Sigmoid colon (tissue), 4 donors: ENCODE results near the gene KLF11.

Experiments
- POLR2A ChIP-seq, 2 donors: fragments of 450-650 bp; IDR thresholded peaks; one replicate each; pipeline ENCODE4 v1.6.1; 2016; ENCODE audit warnings: antibody characterized with exemption in 2 of 2, mild to moderate bottlenecking in 2 of 2, moderate library complexity in 2 of 2
- POLR2AphosphoS5 ChIP-seq, 4 donors: sonication (generic); formaldehyde crosslinking; IDR thresholded peaks; one replicate each; pipeline ENCODE4 v1.6.1; 2017; ENCODE audit warnings: antibody characterized with exemption in 4 of 4
- TF ChIP-seq, protein P1 (sequence below), 4 experiments: fragments of 450-650 bp in 3 of 4; fragments of 200-600 bp in 1 of 4; IDR thresholded peaks; one replicate each; pipeline ENCODE4 v1.5.1; 2016 to 2019; ENCODE audit warnings: antibody characterized with exemption in 4 of 4, mild to moderate bottlenecking in 3 of 4, moderate library complexity in 2 of 4

GRCh38 chr2:10001586-10001985 is 41.8 kb upstream of the KLF11 start:
- no peak for TF ChIP-seq POLR2A (IDR thresholded peaks at IDR 0.05)
- TF ChIP-seq, protein P1, sequence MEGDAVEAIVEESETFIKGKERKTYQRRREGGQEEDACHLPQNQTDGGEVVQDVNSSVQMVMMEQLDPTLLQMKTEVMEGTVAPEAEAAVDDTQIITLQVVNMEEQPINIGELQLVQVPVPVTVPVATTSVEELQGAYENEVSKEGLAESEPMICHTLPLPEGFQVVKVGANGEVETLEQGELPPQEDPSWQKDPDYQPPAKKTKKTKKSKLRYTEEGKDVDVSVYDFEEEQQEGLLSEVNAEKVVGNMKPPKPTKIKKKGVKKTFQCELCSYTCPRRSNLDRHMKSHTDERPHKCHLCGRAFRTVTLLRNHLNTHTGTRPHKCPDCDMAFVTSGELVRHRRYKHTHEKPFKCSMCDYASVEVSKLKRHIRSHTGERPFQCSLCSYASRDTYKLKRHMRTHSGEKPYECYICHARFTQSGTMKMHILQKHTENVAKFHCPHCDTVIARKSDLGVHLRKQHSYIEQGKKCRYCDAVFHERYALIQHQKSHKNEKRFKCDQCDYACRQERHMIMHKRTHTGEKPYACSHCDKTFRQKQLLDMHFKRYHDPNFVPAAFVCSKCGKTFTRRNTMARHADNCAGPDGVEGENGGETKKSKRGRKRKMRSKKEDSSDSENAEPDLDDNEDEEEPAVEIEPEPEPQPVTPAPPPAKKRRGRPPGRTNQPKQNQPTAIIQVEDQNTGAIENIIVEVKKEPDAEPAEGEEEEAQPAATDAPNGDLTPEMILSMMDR (IDR thresholded peaks at IDR 0.05), result no peak
- TF ChIP-seq POLR2AphosphoS5 (IDR thresholded peaks at IDR 0.05), result no peak
